HG02610 (cell line): ENCODE data around the gene TECPR2.
A peak's percentile ranks its signal among the peaks of the same experiment; 100 is the strongest.
"Not testable (repeated sequence)": the region's sequence is repeated elsewhere in the genome, so short reads cannot be mapped to it uniquely, and the experiment has no call there.

Source experiments
- ATAC-seq: cut with Tn5 transposase; IDR thresholded peaks from one replicate; pipeline ENCODE4 v1.9.1; 2021; ENCODE audit warnings: mild to moderate bottlenecking, moderate library complexity; ENCODE audit not compliant: unreplicated experiment

The TECPR2 gene

DNA sequence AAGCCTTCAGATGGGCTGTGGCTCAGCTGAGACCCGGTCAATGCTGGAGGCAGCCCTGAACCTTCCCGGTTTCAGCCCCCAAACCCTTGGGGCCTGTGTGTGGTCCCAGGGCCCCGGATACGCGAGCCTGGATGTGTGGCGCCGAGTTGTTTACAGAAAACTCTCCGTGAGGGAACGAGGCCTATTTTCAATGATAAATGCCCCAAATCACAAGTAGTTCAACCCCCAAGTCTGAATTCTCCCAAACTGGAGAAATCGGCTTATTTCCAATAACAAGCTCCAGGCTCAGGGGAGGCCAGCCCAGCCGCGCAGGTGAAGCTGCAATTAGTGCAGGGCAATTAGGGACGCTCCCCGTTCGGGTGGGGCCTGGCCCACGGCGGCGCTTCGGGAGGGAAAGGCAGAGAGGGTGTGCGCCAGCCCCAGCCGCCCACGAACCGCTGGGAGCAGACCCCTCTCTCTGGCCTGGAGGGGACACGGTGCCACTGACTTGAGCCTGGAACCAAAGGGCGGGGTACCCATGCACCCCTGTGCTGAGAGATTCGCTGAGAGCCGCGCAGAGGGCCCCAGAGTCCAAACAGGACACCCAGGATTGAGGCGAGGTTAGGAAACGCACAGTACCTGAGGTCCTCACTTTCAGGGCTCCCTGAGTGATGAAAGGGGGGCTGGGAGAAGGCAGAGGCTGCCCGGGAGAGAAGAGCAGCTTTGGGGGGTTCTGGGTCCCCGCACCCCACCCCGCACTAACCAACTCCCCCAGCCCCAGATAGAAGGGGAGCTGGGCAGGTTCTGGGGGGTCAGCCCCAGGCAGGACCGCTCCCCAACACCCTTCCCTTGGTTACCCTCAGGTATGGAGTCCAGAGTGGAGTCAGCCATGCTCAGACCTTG lies 161.1 kb downstream of the TECPR2 start:
- no peak for ATAC-seq

DNA sequence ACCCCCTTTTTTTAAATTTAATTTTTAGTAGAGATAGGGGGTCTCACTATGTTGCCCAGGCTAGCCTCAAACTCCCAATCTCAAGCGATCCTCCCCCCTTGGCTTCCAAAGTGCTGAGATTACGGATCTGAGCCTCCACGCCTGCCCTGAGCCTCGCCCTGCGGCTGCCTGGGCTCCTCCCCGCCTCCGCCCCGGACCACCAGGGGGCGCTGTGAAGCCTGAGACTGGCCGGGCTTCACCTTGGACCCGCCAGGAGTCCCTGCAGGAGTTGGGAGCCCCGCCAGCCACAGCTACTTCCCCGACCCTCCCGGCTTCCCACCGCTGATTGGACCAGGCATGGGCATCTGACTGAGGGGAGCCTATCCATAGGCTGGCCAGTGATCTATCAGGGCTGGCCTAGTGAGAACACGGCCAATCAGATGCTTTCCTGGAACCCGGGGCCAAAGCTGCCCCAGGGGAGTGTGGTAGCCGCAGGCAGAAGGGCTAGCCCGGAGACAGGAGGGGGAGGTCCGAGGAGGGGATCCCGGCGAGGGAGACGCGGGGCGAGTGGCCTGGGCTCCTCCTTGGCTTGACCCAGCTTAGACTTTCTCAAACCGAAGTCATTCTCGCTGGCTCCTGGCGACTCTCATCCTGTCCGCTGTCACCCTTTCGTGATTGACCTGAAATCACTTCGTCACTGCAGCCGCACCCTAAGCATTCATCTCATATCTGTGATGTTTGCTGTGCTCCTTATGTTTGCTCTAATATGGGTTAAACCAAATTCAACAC lies 161.9 kb downstream of the TECPR2 start:
- ATAC-seq: peak; percentile 95

DNA sequence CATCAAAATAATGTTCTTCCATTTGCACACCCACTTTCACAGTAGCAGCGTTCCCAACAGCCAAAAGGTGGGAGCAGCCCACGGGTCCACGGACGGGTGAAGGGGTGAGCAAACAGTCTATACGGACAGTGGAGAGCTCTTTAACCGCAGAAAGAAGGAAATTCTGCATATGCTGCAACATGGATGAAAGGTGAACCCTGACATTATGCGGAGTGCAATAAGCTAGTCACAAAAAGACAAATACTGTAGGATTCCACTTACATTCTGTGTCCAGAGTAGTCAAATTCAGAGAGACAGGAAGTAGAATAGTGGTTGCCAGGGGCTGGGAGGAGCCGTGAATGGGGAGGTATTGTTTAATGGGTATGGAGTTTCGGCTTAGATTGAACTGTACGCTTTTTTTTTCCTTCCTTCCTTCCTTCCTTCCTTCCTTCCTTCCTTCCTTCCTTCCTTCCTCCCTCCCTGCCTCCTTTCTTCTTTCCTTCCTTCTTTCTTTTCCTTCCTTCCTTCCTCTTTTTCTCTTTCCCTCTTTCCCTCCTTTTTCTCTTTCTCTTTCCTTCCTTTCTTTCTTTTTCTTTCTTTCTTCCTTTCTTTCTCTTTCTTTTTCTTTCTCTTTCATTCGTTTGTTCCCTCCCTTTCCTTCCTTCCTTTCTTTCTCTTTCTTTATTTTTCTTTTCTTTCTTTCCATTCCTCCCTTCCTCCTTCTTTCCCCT lies 162.6 kb downstream of the TECPR2 start:
- no peak for ATAC-seq

DNA sequence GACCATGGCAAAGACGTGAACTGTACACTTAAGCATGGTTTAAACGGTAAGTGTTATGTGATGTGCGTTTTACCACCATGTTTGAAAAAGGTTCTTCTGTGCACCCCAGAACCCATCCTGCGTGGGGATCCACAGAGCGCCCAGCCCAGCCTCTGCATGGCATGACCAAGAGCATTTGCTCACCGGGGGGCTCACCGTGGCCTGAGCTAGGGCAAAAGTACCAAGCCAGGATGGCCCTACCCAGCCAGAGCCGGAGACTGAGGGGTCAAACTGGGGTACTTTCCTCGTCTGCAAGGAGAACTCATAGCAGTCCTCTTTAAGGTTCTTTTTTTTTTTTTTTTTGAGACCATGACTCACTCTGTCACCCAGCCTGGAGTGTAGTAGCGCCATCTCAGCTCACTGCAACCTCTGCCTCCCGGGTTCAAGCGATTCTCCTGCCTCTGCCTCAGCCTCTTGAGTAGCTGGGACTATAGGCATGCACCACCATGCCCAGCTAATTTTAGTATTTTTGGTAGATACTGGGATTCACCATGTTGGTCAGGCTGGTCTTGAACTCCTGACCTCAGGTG lies 163.3 kb downstream of the TECPR2 start:
- no peak for ATAC-seq

DNA sequence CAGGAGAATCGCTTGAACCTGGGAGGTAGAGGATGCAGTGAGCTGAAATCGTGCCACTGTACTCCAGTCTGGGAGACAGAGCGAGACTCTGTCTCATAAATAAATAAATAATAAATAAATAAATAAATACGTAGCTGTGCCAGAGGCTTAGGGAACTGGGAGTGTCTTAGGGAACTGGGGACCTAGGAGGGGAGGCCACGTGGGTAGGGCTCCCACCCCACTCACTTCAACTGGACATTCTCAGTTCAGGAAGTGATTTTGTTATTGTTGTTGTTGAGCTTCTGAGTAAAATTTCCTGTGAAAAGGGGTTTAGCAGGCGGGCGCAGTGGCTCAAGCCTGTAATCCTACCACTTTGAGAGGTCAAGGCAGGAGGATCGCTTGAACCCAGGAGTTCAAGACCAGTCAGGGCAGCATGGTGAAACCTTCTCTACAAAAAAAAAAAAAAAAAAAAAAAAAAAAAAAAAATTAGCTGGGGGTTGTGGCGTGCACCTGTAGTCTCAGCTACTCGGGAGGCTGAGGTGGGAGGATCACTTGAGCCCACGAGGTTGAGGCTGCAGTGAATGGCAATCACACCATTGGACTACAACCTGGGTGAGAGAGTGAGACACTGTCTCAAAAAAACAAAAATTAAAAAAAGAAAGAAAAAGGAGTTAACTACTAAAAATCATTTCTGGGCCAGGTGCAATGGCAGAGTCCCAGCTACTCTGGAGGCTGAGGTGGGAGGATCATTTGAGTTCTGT lies 165.9 kb downstream of the TECPR2 start:
- no peak for ATAC-seq

DNA sequence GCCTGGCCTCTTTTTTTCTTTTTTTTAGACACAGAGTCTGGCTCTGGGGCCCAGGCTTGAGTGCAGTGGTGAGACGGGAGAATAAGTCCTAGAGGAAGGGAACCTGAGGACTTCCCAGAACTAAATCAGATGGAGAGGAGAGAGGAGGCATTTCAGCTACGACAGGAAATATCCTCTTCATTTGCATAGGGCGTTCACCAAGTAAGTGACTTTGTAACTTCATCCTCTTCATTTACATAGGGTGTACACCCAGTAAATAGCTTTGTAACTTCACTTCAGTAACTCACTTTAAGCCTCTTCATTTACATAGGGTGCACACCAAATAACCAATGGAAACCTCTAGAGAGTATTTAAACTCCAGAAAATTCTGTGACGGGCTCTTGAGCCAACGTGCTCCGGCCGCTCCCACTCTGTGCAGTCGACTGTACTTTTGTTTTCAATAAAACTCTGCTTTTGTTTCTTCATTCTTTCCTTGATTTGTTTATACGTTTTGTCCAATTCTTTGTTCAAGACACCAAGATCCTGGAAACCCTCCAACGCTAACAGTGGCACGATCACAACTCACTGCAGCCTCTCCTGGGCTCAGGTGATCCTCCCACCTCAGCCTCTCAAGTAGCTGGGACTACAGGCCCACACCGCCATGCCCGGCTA lies 168.2 kb downstream of the TECPR2 start:
- ATAC-seq: no peak

DNA sequence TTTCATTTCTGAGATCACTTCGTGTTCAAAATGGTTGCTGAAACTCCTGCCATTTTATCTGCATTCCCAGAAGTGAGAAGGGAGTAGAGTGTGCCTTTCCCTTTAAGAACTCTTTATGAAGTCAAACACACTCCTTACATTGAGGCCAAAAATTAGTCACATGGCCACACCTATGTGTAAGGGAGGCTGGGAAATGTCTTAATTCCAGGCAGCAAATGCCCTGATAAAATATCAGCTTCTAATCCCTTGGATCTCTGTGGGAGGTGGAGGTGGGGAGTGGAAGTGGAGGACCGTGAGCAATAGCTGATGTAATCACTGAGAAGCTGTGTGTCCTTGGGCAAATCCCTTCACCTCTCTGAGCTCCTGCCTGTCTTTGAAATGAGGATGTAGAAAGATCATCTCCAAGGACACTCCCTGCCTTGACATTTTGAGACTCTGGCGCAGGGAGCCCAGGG lies 169.5 kb downstream of the TECPR2 start:
- ATAC-seq: no peak

DNA sequence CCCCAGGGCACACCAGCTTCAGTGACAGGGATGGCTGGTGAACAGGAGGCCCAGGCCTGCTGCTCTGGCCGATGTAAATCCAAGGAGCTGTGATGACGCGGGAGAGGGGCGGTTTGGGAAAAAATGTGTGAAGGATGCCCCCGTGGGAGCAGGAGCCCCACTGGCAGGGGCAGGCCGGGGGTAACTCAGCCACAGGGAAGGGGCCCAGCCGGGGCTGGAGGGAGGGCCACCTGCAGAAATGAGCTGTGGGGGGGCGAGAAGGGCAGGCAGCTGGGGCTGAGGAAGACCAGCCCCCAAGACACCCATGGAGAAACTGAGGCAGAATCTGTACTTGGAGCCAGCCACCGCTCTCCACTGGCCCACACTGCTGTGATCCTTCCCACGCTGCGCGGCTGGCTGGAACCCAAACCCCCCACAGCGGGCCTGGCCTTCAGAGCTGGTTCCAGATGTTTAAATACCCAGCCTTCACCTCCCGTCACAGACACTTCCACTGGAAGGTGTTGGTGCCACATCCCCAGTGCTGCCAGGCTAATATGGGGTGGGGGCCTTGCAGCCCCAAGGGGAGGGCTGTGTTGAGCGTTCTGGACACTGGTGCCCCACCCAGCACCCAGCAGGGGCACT lies 175.3 kb downstream of the TECPR2 start:
- ATAC-seq: no peak

DNA sequence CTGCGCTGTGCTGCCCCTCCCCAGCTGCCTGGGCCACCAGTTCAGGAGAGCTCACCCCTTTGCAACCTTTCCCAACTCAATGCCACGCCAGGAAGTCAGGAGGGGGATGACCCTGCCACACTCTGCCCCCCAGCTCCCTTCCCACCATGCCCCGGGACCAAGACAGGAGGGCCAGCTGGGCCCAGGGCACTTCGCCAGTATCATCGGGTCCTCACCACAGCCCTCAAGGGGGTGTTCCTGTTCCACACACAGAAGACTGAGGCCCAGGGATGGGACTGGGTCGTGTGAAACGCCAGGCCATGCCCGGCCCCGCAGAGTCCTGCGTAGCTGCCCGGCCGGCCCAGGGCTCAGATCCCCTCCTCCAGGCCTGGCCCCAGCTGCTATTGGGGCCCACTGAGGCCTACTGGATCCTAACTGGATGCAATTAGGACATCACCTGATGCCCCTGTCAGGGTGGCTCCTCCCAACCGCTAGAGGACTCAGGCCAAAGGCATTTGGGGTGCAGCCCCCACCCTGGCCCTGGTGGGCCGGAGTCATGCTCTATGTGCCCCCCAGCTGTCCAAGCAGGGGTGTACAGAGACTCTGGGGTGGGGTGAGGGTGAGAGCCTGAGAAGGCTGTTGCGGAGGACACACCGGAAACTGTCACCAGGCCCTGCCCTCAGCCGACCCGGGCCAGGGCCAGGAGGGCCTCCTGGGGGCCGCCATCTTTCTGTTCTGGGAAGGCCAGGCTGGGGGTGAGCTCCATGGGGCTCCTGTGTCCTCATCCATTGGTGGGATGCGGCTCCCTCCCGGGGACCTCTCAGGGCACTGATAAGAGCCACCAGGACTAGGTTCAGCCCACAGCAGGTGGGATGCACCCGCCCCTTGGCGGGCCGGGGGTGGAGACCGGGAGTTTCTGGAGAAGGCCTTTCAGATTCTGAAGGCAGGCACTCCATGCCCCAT lies 176.1 kb downstream of the TECPR2 start:
- no peak for ATAC-seq

DNA sequence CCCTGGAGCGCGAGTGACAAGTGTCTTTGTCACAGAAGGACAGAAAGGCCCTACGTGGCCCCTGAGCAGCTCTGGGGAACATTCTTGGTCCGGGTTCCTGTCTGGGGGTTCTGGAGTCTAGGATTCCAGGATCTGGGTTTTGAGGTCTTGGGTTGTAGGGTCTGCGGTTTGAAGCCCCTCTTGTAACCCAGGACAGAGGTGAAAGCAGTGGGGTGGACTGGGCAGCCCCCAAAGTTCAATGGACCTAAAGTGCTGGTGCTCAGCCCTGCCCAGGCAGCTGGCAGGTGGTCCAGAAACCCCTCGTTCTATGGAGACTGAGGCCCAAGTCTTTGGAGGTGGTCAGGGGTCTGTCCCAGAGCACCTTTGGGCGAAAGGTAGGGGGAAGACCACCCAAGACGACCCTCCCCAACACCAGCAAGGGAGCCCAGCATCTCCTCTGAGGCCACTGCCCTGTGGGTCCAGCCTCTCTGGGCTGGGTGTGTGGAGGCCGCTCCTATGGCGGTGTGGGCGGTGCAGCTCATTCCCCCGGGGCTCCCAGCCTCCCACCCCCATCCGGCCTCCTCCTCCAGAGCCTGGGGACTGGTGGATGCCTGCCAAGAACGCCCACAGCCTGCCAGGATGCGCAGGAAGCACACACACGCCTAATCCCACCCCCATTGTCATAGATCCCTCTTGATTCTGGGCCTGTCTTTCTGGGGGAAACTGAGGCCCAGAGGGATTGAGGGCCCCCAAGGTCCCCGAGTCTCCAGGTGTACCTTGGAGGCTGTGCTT lies 177.0 kb downstream of the TECPR2 start:
- ATAC-seq: no peak

DNA sequence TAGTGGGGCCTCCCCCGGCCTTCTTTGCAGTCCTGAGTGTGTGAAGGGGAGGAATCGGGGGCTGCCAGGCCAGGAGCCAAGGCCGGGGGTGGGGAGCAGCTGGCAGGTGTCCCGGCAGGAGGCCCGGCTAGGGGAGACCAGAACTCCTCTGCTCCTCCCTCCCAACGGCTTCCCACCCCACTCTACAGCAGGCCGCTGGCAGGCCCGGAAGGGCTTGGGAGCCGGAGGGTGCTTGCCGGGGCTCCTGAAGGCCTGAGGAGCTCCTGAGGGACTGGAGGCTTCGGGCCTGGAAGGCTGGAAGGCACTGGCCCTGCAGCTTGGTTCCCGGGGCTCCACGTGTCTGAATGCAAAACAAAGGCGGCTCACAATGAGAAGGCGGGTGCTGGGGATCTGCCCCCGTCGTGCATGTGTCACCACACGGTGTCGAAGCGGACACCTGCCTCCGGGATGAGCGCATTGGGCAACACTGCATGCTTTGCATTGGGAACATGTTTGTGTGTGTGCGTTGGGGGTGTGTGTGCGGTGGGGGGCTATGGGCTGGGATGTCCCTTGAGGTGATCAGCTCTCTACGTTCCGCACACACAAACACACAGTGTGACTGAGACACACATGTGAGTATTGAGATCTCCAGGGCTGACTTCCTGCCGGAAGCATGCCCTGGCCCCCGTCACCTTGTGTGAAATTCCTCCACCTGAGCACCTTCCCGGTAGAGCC lies 177.7 kb downstream of the TECPR2 start:
- no peak for ATAC-seq

DNA sequence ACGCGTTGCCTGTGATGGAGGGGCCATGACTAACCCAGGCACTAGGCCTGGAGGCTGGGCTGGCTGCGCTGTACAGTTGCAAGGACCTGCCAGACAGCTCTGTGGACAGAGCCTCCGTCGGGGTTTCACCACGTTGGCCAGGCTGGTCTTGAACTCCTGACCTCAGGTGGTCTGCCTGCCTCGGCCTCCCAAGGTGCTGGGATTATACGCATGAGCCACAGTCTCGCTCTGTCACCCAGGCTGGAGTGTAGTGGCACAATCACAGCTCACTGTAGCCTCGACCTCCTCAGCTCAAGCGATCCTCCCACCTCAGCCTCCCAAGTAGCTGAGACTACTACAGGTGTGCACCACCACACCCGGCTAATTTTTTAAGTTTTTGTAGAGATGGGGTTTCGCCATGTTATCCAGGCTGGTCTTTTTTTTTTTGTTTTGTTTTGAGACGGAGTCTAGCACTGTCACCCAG lies 178.3 kb downstream of the TECPR2 start:
- ATAC-seq: not testable (repeated sequence)

DNA sequence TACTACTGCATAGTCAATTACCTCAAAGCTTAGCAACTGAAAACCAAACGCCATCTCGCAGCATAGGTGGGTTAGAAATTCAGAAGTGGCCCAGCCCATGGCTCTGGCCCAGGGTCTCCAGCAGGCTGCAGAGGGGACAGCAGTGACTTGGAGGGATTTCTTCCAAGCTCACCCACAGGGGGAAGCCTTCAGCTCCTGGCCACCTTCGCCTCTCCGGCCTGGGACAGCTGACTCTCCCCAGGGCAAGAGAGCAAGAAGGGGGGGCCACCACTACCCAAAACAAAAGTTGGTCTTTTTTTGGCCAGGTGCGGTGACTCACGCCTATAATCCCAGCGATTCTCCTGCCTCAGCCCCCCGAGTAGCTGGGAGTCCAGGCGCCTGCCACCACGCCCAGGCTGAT lies 179.0 kb downstream of the TECPR2 start:
- no peak for ATAC-seq

DNA sequence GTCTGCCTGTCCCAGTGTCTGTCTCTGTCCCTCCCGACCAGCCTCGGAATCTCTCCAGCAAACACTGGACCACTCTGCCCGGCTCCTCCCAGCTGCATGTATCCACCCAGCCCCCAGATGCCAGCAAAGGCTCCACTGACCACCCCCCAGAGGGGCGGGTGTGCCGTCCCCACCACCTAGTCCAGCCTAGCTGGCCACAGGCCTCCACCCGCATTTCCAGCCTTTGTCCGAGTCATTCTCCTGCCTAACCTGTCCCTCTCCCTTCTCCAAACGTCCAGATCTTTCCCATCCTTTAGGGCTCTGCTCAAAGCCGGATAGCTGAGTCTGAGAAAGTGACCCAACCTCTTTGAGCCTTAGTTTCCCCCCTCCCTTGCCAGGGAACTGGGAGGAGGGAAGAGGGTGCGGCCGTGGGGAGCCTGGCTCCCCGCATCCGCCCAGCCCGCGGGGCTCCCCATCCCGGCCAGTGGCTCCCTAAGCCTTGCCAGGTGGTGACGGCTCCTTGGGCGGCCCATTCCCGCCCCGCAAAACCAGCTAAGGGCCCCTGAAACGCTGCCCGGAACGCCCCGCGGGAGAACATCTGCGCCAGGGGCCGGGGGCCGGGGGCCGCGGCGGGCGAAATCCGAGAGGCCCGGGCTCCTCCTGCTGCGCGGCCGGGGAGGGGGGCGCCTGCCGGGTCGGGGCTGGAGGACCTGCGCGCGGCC lies 181.5 kb downstream of the TECPR2 start:
- no peak for ATAC-seq

DNA sequence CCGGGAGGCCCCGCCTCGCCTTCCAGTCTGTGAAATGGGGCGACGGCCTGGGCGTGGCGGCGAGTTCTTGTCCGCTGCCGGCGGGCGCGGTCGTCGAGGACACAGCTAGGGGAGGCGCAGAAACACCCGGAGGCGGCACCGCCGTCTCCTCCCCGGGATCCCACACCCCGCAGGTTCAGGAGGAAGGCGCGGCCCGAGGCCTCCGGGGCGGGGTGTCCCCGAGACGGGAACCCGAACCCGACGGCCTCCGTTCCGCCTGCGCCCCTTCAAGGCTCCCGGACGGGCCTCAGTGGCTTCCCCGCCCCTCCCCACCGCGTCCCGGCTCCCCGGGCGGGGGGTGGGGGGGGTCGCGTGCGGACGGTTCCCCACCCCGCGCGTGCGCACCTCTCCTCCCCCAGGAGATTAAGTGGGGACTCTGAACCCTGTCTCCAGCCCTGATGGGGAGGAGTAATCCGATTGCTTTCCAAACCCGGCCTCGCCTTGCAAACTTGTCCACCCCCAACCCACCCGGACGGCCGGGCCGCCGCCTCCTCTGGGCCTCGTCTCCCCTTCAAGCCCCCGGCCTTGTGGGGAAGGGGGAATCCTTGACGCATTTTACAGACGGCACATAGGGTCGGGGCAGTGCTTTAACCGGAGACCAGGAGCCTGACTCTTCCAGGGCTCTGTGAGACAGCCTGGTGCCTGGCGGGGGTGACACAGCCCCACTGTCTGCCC lies 182.2 kb downstream of the TECPR2 start:
- no peak for ATAC-seq
